ENCODE data around the gene UQCRHL.
"Not testable (repeated sequence)": the region's sequence is repeated elsewhere in the genome, so short reads cannot be mapped to it uniquely, and the experiment has no call there.

UQCRHL gene

GRCh38 chr1:15807549-15807948 is at the start of gene UQCRHL:
Gene UQCRHL (minus strand): TSS chr1:15807649. CDS start chr1:15807649, 0 bp downstream.
- H3K4me3 ChIP-seq (ENCODE audit: low read depth, low read length), result not testable (repeated sequence)

GRCh38 chr1:15856888-15857287 is 49.4 kb upstream of the UQCRHL start:
- TF ChIP-seq CTCF (IDR thresholded peaks at IDR 0.05; ENCODE audit: borderline replicate concordance, insufficient read depth, low read depth, low read length), result no peak
- H3K4me3 ChIP-seq (ENCODE audit: low read depth, low read length), result no peak overlapping the region

- H3K4me3 ChIP-seq (ENCODE audit: low read depth, low read length), result no peak overlapping the region
- TF ChIP-seq CTCF (IDR thresholded peaks at IDR 0.05; ENCODE audit: borderline replicate concordance, insufficient read depth, low read depth, low read length), result no peak
These were observed 45.4 kb upstream of the UQCRHL start for GRCh38 chr1:15852828-15853302.

- no peak for TF ChIP-seq CTCF (IDR thresholded peaks at IDR 0.05; ENCODE audit: borderline replicate concordance, insufficient read depth, low read depth, low read length)
- no peak overlapping the region for H3K4me3 ChIP-seq (ENCODE audit: low read depth, low read length)
These were observed 44.8 kb upstream of the UQCRHL start for GRCh38 chr1:15852036-15852827.

- TF ChIP-seq CTCF (IDR thresholded peaks at IDR 0.05; ENCODE audit: borderline replicate concordance, insufficient read depth, low read depth, low read length), result no peak
- peak overlapping the region; percentile 11 for H3K4me3 ChIP-seq (ENCODE audit: low read depth, low read length)
These were observed 44.0 kb upstream of the UQCRHL start for GRCh38 chr1:15851210-15852035.

- TF ChIP-seq CTCF (IDR thresholded peaks at IDR 0.05; ENCODE audit: borderline replicate concordance, insufficient read depth, low read depth, low read length), result no peak
- H3K4me3 ChIP-seq (ENCODE audit: low read depth, low read length), result peak overlapping the region; percentile 78
These were observed 43.1 kb upstream of the UQCRHL start for GRCh38 chr1:15850471-15851001.

- no peak for TF ChIP-seq CTCF (IDR thresholded peaks at IDR 0.05; ENCODE audit: borderline replicate concordance, insufficient read depth, low read depth, low read length)
- H3K4me3 ChIP-seq (ENCODE audit: low read depth, low read length), result peak overlapping the region; percentile 78
These were observed 42.4 kb upstream of the UQCRHL start for GRCh38 chr1:15849775-15850324.
